Measurements from ENCODE around the gene MYLK4.

DNA sequence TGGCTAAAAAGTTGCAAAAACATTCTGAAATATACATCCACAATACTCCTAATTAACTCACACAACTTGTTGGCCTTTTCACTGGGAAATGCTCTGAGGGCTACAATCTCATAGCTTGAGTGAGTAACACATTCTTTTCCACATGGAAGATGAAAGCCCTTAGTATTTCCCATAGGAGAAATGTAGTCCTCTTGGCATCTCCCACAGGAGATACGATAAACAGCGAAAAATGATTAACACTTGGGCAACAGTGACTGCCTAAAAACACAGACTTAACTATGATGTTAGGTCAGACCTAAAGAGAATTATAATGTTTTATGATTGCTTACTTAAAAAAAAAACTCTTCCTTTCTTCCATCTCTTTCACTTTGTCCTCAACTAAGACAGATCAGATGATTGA lies 9.0 kb downstream of the MYLK4 start:
- TF ChIP-seq POLR2A (IDR thresholded peaks at IDR 0.05; ENCODE audit: low read length): no peak
- no peak for TF ChIP-seq GATA1 (IDR thresholded peaks at IDR 0.05; ENCODE audit: low read depth, low read length)
